HCT116 (cell line): Measurements from ENCODE around the gene TENM4. TPM values are rescaled to one million over a fixed set of nuclear protein-coding genes. Genes with fewer than 3 reads are reported as not detected.

Experiments used
- ATAC-seq: fragments of 200-7000 bp; cut with Tn5 transposase; 2 replicates; pipeline ENCODE4 v1.9.1; 2020; ENCODE audit warnings: mild to moderate bottlenecking, moderate library complexity
- BruUV-seq: library from RNA; stranded (reverse); fragments of 400-500 nt; replicated peaks from 2 replicates; lab custom pipeline; 2021; lab: Mats Ljungman, UMichigan
- CTCF ChIA-PET: fragments of 300-600 bp; sonication (Branson Sonifier 250); formaldehyde crosslinking; loops from one replicate; lab custom pipeline; 2021; ENCODE audit warnings: antibody characterized with exemption; lab: Charles Lee
- POLR2A ChIA-PET: fragments of 300-600, 350-600 bp; sonication (Branson Sonifier 250); formaldehyde crosslinking; loops from one replicate; lab custom pipeline; 2021; ENCODE audit warnings: antibody characterized with exemption; lab: Charles Lee
- RAD21 ChIA-PET, 2 experiments: fragments of 300-600 bp; sonication (Branson Sonifier 250); formaldehyde crosslinking; loops; one replicate each; lab custom pipeline; 2023; ENCODE audit warnings: low total read pairs in 2 of 2; ENCODE audit not compliant: uncharacterized antibody in 2 of 2, unreplicated experiment in 2 of 2, low non-redundant PET in 1 of 2; lab: Charles Lee
- DNase-seq: peaks from one replicate; pipeline ENCODE4 v3.0.0-alpha.2; 2010; ENCODE audit warnings: low read depth, low spot score
- H2AFZ ChIP-seq: fragments of 200-600 bp; shearing (Covaris generic), sonication (generic); 2 replicates; pipeline ENCODE4 v1.6.1; 2017; ENCODE audit warnings: low read depth, mixed run types, mixed read lengths, antibody characterized with exemption, low read length; ENCODE audit not compliant: poor library complexity, severe bottlenecking
- H3K27ac ChIP-seq: 2 replicates; pipeline ENCODE4 v1.5.1; 2012; ENCODE audit warnings: low read depth, low read length
- H3K27me3 ChIP-seq: fragments of 200-600 bp; sonication (generic); 2 replicates; pipeline ENCODE4 v1.6.1; 2016; ENCODE audit warnings: mixed run types, low read length, mixed read lengths; ENCODE audit not compliant: insufficient read depth
- H3K36me3 ChIP-seq, 2 experiments: fragments of 200-500 bp in 1 of 2; fragments of 200-600 bp in 1 of 2; sonication (Bioruptor generic) in 1 of 2; sonication (generic) in 1 of 2; 2 replicates each; pipeline versions ENCODE4 v1.5.1 to v1.6.1; 2014 to 2016; ENCODE audit warnings: low read length in 2 of 2, inconsistent platforms in 1 of 2, mixed read lengths in 1 of 2, mixed run types in 1 of 2; ENCODE audit not compliant: insufficient read depth in 2 of 2, control insufficient read depth in 1 of 2
- H3K4me1 ChIP-seq, 2 experiments: fragments of 200-600 bp in 1 of 2; sonication (generic) in 1 of 2; 2 replicates each; pipeline versions ENCODE4 v1.5.1 to v1.6.1; 2012 to 2017; ENCODE audit warnings: low read length in 2 of 2, inconsistent platforms in 1 of 2, mild to moderate bottlenecking in 1 of 2, mixed read lengths in 1 of 2, mixed run types in 1 of 2, moderate library complexity in 1 of 2; ENCODE audit not compliant: insufficient read depth in 2 of 2, control insufficient read depth in 1 of 2
- H3K4me2 ChIP-seq: fragments of 200-600 bp; sonication (generic); 2 replicates; pipeline ENCODE4 v1.6.1; 2017; ENCODE audit warnings: mixed run types, low read length, mixed read lengths
- H3K4me3 ChIP-seq, 2 experiments: fragments of 200-600 bp in 1 of 2; sonication (generic) in 1 of 2; replicated peaks in 1 of 2; 2 replicates each; pipeline ENCODE4 v1.5.1; 2011 to 2016; ENCODE audit warnings: low read length in 2 of 2, control low read depth in 1 of 2, low read depth in 1 of 2, mild to moderate bottlenecking in 1 of 2, mixed read lengths in 1 of 2, mixed run types in 1 of 2
- H3K79me2 ChIP-seq: fragments of 200-600 bp; sonication (generic); 2 replicates; pipeline ENCODE4 v1.6.1; 2017; ENCODE audit warnings: mild to moderate bottlenecking, mixed run types, low read length, moderate library complexity, mixed read lengths; ENCODE audit not compliant: insufficient read depth
- H3K9ac ChIP-seq: fragments of 200-600 bp; sonication (generic); 2 replicates; pipeline ENCODE4 v1.6.1; 2016; ENCODE audit warnings: low read length, mixed read lengths
- H3K9me2 ChIP-seq: fragments of 200-600 bp; sonication (generic), shearing (Covaris generic); 2 replicates; pipeline ENCODE4 v1.6.1; 2017; ENCODE audit warnings: mixed run types, mild to moderate bottlenecking, moderate library complexity; ENCODE audit not compliant: insufficient read depth
- H3K9me3 ChIP-seq, 2 experiments: fragments of 200-500 bp in 1 of 2; fragments of 200-600 bp in 1 of 2; sonication (Bioruptor generic) in 1 of 2; sonication (generic) in 1 of 2; 2 replicates each; pipeline ENCODE4 v1.6.1; 2014 to 2017; ENCODE audit warnings: low read length in 2 of 2, mixed read lengths in 2 of 2, inconsistent platforms in 1 of 2, low read depth in 1 of 2, mild to moderate bottlenecking in 1 of 2, mixed run types in 1 of 2, moderate library complexity in 1 of 2; ENCODE audit not compliant: control insufficient read depth in 1 of 2, insufficient read depth in 1 of 2
- H4K20me1 ChIP-seq: fragments of 200-600 bp; sonication (generic), shearing (Covaris generic); 2 replicates; pipeline ENCODE4 v1.6.1; 2017; ENCODE audit warnings: mixed run types, mild to moderate bottlenecking, moderate library complexity; ENCODE audit not compliant: insufficient read depth
- CBX3 ChIP-seq: IDR thresholded peaks from 2 replicates; pipeline ENCODE4 v1.6.1; 2012; ENCODE audit warnings: low read depth
- CEBPB ChIP-seq: IDR thresholded peaks from 2 replicates; pipeline ENCODE4 v1.6.1; 2012; ENCODE audit warnings: low read depth
- EGR1 ChIP-seq: IDR thresholded peaks from 2 replicates; pipeline ENCODE4 v1.6.1; 2012; ENCODE audit warnings: low read depth
- ELF1 ChIP-seq: IDR thresholded peaks from 2 replicates; pipeline ENCODE4 v1.6.1; 2012; ENCODE audit warnings: low read depth, borderline replicate concordance
- POLR2AphosphoS5 ChIP-seq: IDR thresholded peaks from 2 replicates; pipeline ENCODE4 v1.6.1; 2011; ENCODE audit warnings: mild to moderate bottlenecking, low read depth, low read length, moderate library complexity
- REST ChIP-seq: IDR thresholded peaks from 2 replicates; pipeline ENCODE4 v1.6.1; 2012; ENCODE audit warnings: low read depth
- SIN3A ChIP-seq: IDR thresholded peaks from 2 replicates; pipeline ENCODE4 v1.6.1; 2012; ENCODE audit warnings: low read depth
- SP1 ChIP-seq: IDR thresholded peaks from 2 replicates; pipeline ENCODE4 v1.6.1; 2012; ENCODE audit warnings: low read depth
- SRF ChIP-seq: IDR thresholded peaks from 2 replicates; pipeline ENCODE4 v1.6.1; 2012; ENCODE audit warnings: low read depth
- YY1 ChIP-seq: IDR thresholded peaks from 2 replicates; pipeline ENCODE4 v1.6.1; 2011; ENCODE audit warnings: low read length, low read depth, moderate library complexity, mild to moderate bottlenecking; ENCODE audit not compliant: insufficient replicate concordance; ENCODE audit errors: extremely low read depth
- ZBTB33 ChIP-seq: IDR thresholded peaks from 2 replicates; pipeline ENCODE4 v1.6.1; 2011; ENCODE audit warnings: mild to moderate bottlenecking, low read length, moderate library complexity; ENCODE audit not compliant: insufficient replicate concordance; ENCODE audit errors: extremely low read depth
- ZFX ChIP-seq: fragments of 450-650 bp; IDR thresholded peaks from 2 replicates; pipeline ENCODE4 v1.6.1; 2017
- intact Hi-C: fragments of 100-400 bp; cut with micrococcal nuclease; formaldehyde crosslinking; loops from 2 replicates; pipeline ENCODE4 v1.10.0; 2022
- total RNA-seq: library from RNA; stranded (reverse); gene quantifications from one replicate; pipeline ENCODE4 v1.2.1, GENCODE V29; 2021; ENCODE audit not compliant: unreplicated experiment
- TF ChIP-seq, protein P1 (sequence below): IDR thresholded peaks from 2 replicates; pipeline ENCODE4 v1.6.1; 2012

Gene TENM4
- total RNA-seq, 1 experiment from 2014 or later: 0.05 TPM

- H3K4me2 ChIP-seq: no peak overlapping the region
- no peaks in the 10 kb centered on the region for H3K79me2 ChIP-seq
- no TSS peak for BruUV-seq
- no peaks in the 10 kb centered on the region for H3K36me3 ChIP-seq
- H3K4me1 ChIP-seq: no peaks in the 10 kb centered on the region
- no peak overlapping the region for H3K27ac ChIP-seq
- H3K9me3 ChIP-seq: no peaks in the 10 kb centered on the region
- no peaks in the 10 kb centered on the region for H3K9me2 ChIP-seq
- ChIA-PET RAD21 (no interaction called here), POLR2A (no interaction called here), CTCF (no interaction called here)
- no peak overlapping the region for H2AFZ ChIP-seq
- no peaks in the 10 kb centered on the region for H4K20me1 ChIP-seq
- intact Hi-C loops: no loop called here
- no peak for DNase-seq
- no peak overlapping the region for H3K9ac ChIP-seq
- H3K4me3 ChIP-seq: no peak overlapping the region
- H3K27me3 ChIP-seq: peaks cover 22% of the 10 kb centered on the region
- TF ChIP-seq CBX3 (no peak), SP1 (no peak), YY1 (no peak), ELF1 (no peak), SIN3A (no peak), CEBPB (no peak)
- TF ChIP-seq, protein P1, sequence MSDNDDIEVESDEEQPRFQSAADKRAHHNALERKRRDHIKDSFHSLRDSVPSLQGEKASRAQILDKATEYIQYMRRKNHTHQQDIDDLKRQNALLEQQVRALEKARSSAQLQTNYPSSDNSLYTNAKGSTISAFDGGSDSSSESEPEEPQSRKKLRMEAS: no peak
- no peak for ATAC-seq
Measured at GRCh38 chr11:78898266-78898775, 542.5 kb downstream of the TENM4 start.

DNA sequence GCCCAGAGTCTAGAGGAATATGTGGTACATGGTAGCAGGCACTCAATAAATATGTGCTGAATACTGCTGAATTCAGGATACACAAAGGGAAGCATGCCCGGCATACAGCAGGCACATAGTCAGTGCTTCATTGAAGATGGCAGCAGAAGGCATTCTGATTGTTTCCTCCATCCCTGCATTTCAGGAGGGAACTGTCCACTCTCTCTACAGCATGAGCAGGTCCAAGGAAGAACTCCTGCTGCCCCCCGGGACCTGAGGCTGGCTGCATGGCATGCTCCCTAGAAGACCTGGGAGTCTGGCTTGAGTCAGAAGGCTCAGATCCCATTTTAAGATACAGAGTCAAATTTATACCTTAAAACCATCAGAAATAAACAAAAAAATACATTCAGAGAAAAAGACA, 546.8 kb downstream of the TENM4 start:
- POLR2A ChIA-PET: no interaction called here
- no peaks in the 10 kb centered on the region for H3K36me3 ChIP-seq
- H3K9ac ChIP-seq: no peak overlapping the region
- CTCF ChIA-PET: no interaction called here
- ATAC-seq (no peak), DNase-seq (no peak)
- no peak overlapping the region for H3K27ac ChIP-seq
- RAD21 ChIA-PET: no interaction called here
- H3K9me3 ChIP-seq: no peaks in the 10 kb centered on the region
- peaks cover 50% of the 10 kb centered on the region for H3K27me3 ChIP-seq
- no peaks in the 10 kb centered on the region for H3K4me1 ChIP-seq
- intact Hi-C loops: no loop called here
- no peaks in the 10 kb centered on the region for H3K9me2 ChIP-seq
- BruUV-seq: no TSS peak
- H3K4me2 ChIP-seq: no peak overlapping the region
- no peak overlapping the region for H3K4me3 ChIP-seq
- no peaks in the 10 kb centered on the region for H4K20me1 ChIP-seq
- H3K79me2 ChIP-seq: no peaks in the 10 kb centered on the region
- H2AFZ ChIP-seq: no peak overlapping the region
- TF ChIP-seq EGR1 (no peak), CEBPB (no peak), ZBTB33 (no peak), YY1 (no peak), REST (no peak; the same call in 1 of the 2 replicates), POLR2AphosphoS5 (no peak), ELF1 (no peak), SRF (no peak), ZFX (no peak), SIN3A (no peak)
